ENCODE measurements around the gene TEPSIN. TPM values are rescaled to one million over a fixed set of nuclear protein-coding genes. Genes with fewer than 3 reads are reported as not detected.

TEPSIN gene
- total RNA-seq, 1 experiment from 2014 or later = 38.8 TPM

GRCh38 chr17:81265576-81265975 lies 26.7 kb upstream of the TEPSIN start:
- no peak for DNase-seq
- Histone ChIP-seq H3K4ac (ENCODE audit: low read depth, low read length) (no peak overlapping the region), H3K4me2 (ENCODE audit: insufficient read depth, insufficient read length, low read length) (no peak overlapping the region), H3K14ac (ENCODE audit: insufficient read depth, low read length) (no peak overlapping the region), H3K79me1 (ENCODE audit: insufficient read depth, low read depth, low read length, poor library complexity, severe bottlenecking) (no peaks in the 10 kb centered on the region), H4K91ac (ENCODE audit: insufficient read length, low read depth, low read length) (no peak overlapping the region), H3K27me3 (ENCODE audit: insufficient read depth, low read length) (no peaks in the 10 kb centered on the region), H3K23ac (ENCODE audit: insufficient read length, low read depth, low read length) (no peak overlapping the region), H2BK15ac (ENCODE audit: low read depth, low read length) (no peak overlapping the region), H4K5ac (ENCODE audit: insufficient read length, low read depth, low read length) (no peak overlapping the region), H2BK120ac (ENCODE audit: low read depth, low read length, poor library complexity, severe bottlenecking) (no peak overlapping the region), H2BK5ac (ENCODE audit: insufficient read length, low read length) (no peak overlapping the region), H4K8ac (replicated peaks; ENCODE audit: insufficient read length, low read depth, low read length) (no peak overlapping the region), H3K27ac (ENCODE audit: insufficient read length, low read depth, low read length) (no peak overlapping the region), H3K9ac (ENCODE audit: extremely low read depth, insufficient read length, low read length) (no peak overlapping the region), H2BK20ac (ENCODE audit: low read depth, low read length, poor library complexity, severe bottlenecking) (no peak overlapping the region), H3K4me1 (ENCODE audit: insufficient read depth, low read length) (no peaks in the 10 kb centered on the region), H3K79me2 (ENCODE audit: insufficient read depth, low read length) (no peaks in the 10 kb centered on the region), H2AK5ac (ENCODE audit: insufficient read length, low read length) (no peak overlapping the region), H3K18ac (ENCODE audit: insufficient read length, low read depth, low read length) (no peak overlapping the region), H2BK12ac (ENCODE audit: insufficient read length, low read depth, low read length) (no peak overlapping the region), H4K20me1 (ENCODE audit: control insufficient read depth, insufficient read depth, insufficient read length) (no peaks in the 10 kb centered on the region), H3K9me3 (ENCODE audit: control insufficient read depth, low read depth, low read length) (no peaks in the 10 kb centered on the region), H2AFZ (ENCODE audit: low read length) (no peak overlapping the region), H3K23me2 (ENCODE audit: insufficient read length, low read depth, low read length, poor library complexity, severe bottlenecking) (no peaks in the 10 kb centered on the region), H3T11ph (ENCODE audit: low read length) (no peak overlapping the region), H3K56ac (ENCODE audit: insufficient read length, low read depth, low read length) (no peak overlapping the region)
- no peak overlapping the region for H3K4me3 Mint-ChIP-seq
- H3K27ac Mint-ChIP-seq = peak overlapping the region in 1 of 3 experiments; percentile 59; a peak in 1 of 7 replicates
- peaks cover 3 to 49% (median 42%) of the 10 kb centered on the region in 3 experiments; a peak in 6 of 7 replicates for H3K36me3 Mint-ChIP-seq (ENCODE audit: insufficient read depth in 1 of 3, low read depth in 3 of 3)
- no peaks in the 10 kb centered on the region for H3K4me1 Mint-ChIP-seq
- WGBS (ENCODE audit: extremely low coverage, insufficient read length, low lambda C conversion rate) = no CpG with 5 or more reads among the region's 22 CpGs
- H3K9me3 Mint-ChIP-seq = no peaks in the 10 kb centered on the region
- TF ChIP-seq CTCF (conservative IDR thresholded peaks at IDR 0.05) = no peak
- no peaks in the 10 kb centered on the region for H3K27me3 Mint-ChIP-seq (ENCODE audit: low read depth)
